Smooth muscle cell (in vitro differentiated cells): ENCODE results near the gene TMC4. TPM values are rescaled to one million over a fixed set of nuclear protein-coding genes. Genes with fewer than 3 reads are reported as not detected.

ENCODE experiments used
- DNase-seq: peaks from one replicate; lab custom pipeline; 2025; ENCODE audit not compliant: unreplicated experiment; lab: John Stamatoyannopoulos, UW
- H2AFZ ChIP-seq: fragments of 200-600 bp; sonication (generic); 2 replicates; pipeline ENCODE4 v1.6.0; 2016; ENCODE audit warnings: antibody characterized with exemption, low read depth, mild to moderate bottlenecking
- H3F3A ChIP-seq: fragments of 200-600 bp; sonication (generic); 2 replicates; pipeline ENCODE4 v1.6.0; 2017; ENCODE audit warnings: antibody characterized with exemption, low read depth
- H3K27ac ChIP-seq: fragments of 200-600 bp; sonication (generic); 2 replicates; pipeline ENCODE4 v1.5.1; 2016; ENCODE audit warnings: low read depth, mild to moderate bottlenecking
- H3K27me3 ChIP-seq: fragments of 200-600 bp; sonication (generic); 2 replicates; pipeline ENCODE4 v1.6.1; 2016; ENCODE audit warnings: low read depth, mild to moderate bottlenecking
- H3K36me3 ChIP-seq: fragments of 200-600 bp; sonication (generic); 2 replicates; pipeline ENCODE4 v1.5.1; 2016; ENCODE audit warnings: low read depth
- H3K4me1 ChIP-seq: fragments of 200-600 bp; sonication (generic); 2 replicates; pipeline ENCODE4 v1.5.1; 2016; ENCODE audit warnings: low read depth
- H3K4me2 ChIP-seq: fragments of 200-600 bp; sonication (generic); 2 replicates; pipeline ENCODE4 v1.6.0; 2016; ENCODE audit warnings: mild to moderate bottlenecking
- H3K4me3 ChIP-seq: fragments of 200-600 bp; sonication (generic); 2 replicates; pipeline ENCODE4 v1.5.1; 2016; ENCODE audit warnings: mild to moderate bottlenecking
- H3K79me2 ChIP-seq: fragments of 200-600 bp; sonication (generic); 2 replicates; pipeline ENCODE4 v1.6.0; 2016; ENCODE audit warnings: low read depth, mild to moderate bottlenecking
- H3K9ac ChIP-seq: fragments of 200-600 bp; sonication (generic); 2 replicates; pipeline ENCODE4 v1.6.0; 2016; ENCODE audit warnings: low read depth
- H3K9me3 ChIP-seq: fragments of 200-600 bp; sonication (generic); replicated peaks from 2 replicates; pipeline ENCODE4 v1.5.1; 2016; ENCODE audit warnings: low read depth
- H4K20me1 ChIP-seq: fragments of 200-600 bp; sonication (generic); 2 replicates; pipeline ENCODE4 v1.6.0; 2016; ENCODE audit warnings: low read depth
- CTCF ChIP-seq: fragments of 200-600 bp; sonication (generic); IDR thresholded peaks from 2 replicates; pipeline ENCODE4 v1.5.1; 2017; ENCODE audit warnings: borderline replicate concordance, mild to moderate bottlenecking, antibody characterized with exemption; ENCODE audit not compliant: insufficient read depth, poor library complexity, severe bottlenecking
- WGBS: methylation state at CpG from one replicate; pipeline ENCODE4 v1.1.7; 2016; ENCODE audit warnings: low lambda C conversion rate; 5-methylcytosine and 5-hydroxymethylcytosine counted together
- polyA plus RNA-seq: library from polyadenylated mRNA; unstranded; fragments of >200 nt; fragmentation: Nextera tagmentation; extraction: Ambion mirVana; gene quantifications from 2 replicates; pipeline ENCODE4 v1.2.1, GENCODE V29; 2016
- total RNA-seq: library from RNA; depleted of rRNA; stranded (reverse); fragments of >200 nt; gene quantifications from 2 replicates; pipeline ENCODE4 v1.2.3, GENCODE V29; 2014

TMC4 gene
- total and polyA plus RNA-seq, 2 experiments from 2014 or later, result 5.9 to 6.7 TPM

- H3K4me3 ChIP-seq, result no peak overlapping the region
- H3F3A ChIP-seq, result peaks cover 18% of the 10 kb centered on the region
- TF ChIP-seq CTCF, result no peak
- H3K9me3 ChIP-seq, result no peaks in the 10 kb centered on the region
- no peak overlapping the region for H2AFZ ChIP-seq
- DNase-seq, result no peak
- no peak overlapping the region for H3K9ac ChIP-seq
- peaks cover 18% of the 10 kb centered on the region for H4K20me1 ChIP-seq
- H3K79me2 ChIP-seq, result no peaks in the 10 kb centered on the region
- H3K4me1 ChIP-seq, result no peaks in the 10 kb centered on the region
- H3K36me3 ChIP-seq, result no peaks in the 10 kb centered on the region
- WGBS, result 90% methylated on average over 23 of the region's 23 CpGs
- no peak overlapping the region for H3K4me2 ChIP-seq
- no peak overlapping the region for H3K27ac ChIP-seq
- no peaks in the 10 kb centered on the region for H3K27me3 ChIP-seq
These were observed 21.5 kb downstream of the TMC4 start for GRCh38 chr19:54151362-54152035.

GRCh38 chr19:54149021-54149812 is 23.7 kb downstream of the TMC4 start:
- Histone ChIP-seq H2AFZ (no peak overlapping the region), H3K4me3 (no peak overlapping the region), H3K9me3 (no peaks in the 10 kb centered on the region), H3F3A (peaks cover 7% of the 10 kb centered on the region), H3K79me2 (no peaks in the 10 kb centered on the region), H3K4me2 (no peak overlapping the region), H3K27ac (no peak overlapping the region), H3K9ac (no peak overlapping the region), H3K27me3 (no peaks in the 10 kb centered on the region), H3K36me3 (no peaks in the 10 kb centered on the region), H3K4me1 (no peaks in the 10 kb centered on the region), H4K20me1 (peaks cover 20% of the 10 kb centered on the region)
- no peak for DNase-seq
- 97% methylated on average over 12 of the region's 12 CpGs for WGBS
- TF ChIP-seq CTCF, result no peak

GRCh38 chr19:54148158-54148557 is 24.8 kb downstream of the TMC4 start:
- WGBS, result 91% methylated on average over 6 of the region's 19 CpGs
- Histone ChIP-seq H3K27ac (no peak overlapping the region), H3K4me2 (no peak overlapping the region), H3K4me1 (no peaks in the 10 kb centered on the region), H4K20me1 (peaks cover 13% of the 10 kb centered on the region), H3K27me3 (no peaks in the 10 kb centered on the region), H3K9ac (no peak overlapping the region), H3K4me3 (no peak overlapping the region), H3K79me2 (no peaks in the 10 kb centered on the region), H3F3A (no peaks in the 10 kb centered on the region), H2AFZ (no peak overlapping the region), H3K9me3 (no peaks in the 10 kb centered on the region), H3K36me3 (no peaks in the 10 kb centered on the region)
- DNase-seq, result no peak
- TF ChIP-seq CTCF, result no peak

GRCh38 chr19:54147676-54148075 is 25.3 kb downstream of the TMC4 start:
- Histone ChIP-seq H3K9ac (no peak overlapping the region), H3K4me2 (no peak overlapping the region)

More at GRCh38 chr19:54147676-54148075, 25.3 kb downstream of the TMC4 start:
- H3K9me3 ChIP-seq, result no peaks in the 10 kb centered on the region
- H2AFZ ChIP-seq, result no peak overlapping the region
- H3K4me3 ChIP-seq, result no peak overlapping the region
- no peaks in the 10 kb centered on the region for H3K27me3 ChIP-seq
- H3K4me1 ChIP-seq, result no peaks in the 10 kb centered on the region
- H3K36me3 ChIP-seq, result no peaks in the 10 kb centered on the region
- no peak for TF ChIP-seq CTCF
- 65% methylated on average over 3 of the region's 3 CpGs for WGBS
- DNase-seq, result no peak
- H3F3A ChIP-seq, result no peaks in the 10 kb centered on the region
- H3K27ac ChIP-seq, result no peak overlapping the region
- peaks cover 17% of the 10 kb centered on the region for H4K20me1 ChIP-seq
- peaks cover under 1% of the 10 kb centered on the region for H3K79me2 ChIP-seq
